HG03354 (cell line): Measurements from ENCODE around the gene HYKK.
A peak's percentile ranks its signal among the peaks of the same experiment; 100 is the strongest.
"Not testable (repeated sequence)": the region's sequence is repeated elsewhere in the genome, so short reads cannot be mapped to it uniquely, and the experiment has no call there.

Experiments used
- ATAC-seq: cut with Tn5 transposase; IDR thresholded peaks from one replicate; pipeline ENCODE4 v1.9.1; 2021; ENCODE audit warnings: mild to moderate bottlenecking; ENCODE audit not compliant: unreplicated experiment, poor library complexity, severe bottlenecking

Gene HYKK, protein sequence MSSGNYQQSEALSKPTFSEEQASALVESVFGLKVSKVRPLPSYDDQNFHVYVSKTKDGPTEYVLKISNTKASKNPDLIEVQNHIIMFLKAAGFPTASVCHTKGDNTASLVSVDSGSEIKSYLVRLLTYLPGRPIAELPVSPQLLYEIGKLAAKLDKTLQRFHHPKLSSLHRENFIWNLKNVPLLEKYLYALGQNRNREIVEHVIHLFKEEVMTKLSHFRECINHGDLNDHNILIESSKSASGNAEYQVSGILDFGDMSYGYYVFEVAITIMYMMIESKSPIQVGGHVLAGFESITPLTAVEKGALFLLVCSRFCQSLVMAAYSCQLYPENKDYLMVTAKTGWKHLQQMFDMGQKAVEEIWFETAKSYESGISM

DNA sequence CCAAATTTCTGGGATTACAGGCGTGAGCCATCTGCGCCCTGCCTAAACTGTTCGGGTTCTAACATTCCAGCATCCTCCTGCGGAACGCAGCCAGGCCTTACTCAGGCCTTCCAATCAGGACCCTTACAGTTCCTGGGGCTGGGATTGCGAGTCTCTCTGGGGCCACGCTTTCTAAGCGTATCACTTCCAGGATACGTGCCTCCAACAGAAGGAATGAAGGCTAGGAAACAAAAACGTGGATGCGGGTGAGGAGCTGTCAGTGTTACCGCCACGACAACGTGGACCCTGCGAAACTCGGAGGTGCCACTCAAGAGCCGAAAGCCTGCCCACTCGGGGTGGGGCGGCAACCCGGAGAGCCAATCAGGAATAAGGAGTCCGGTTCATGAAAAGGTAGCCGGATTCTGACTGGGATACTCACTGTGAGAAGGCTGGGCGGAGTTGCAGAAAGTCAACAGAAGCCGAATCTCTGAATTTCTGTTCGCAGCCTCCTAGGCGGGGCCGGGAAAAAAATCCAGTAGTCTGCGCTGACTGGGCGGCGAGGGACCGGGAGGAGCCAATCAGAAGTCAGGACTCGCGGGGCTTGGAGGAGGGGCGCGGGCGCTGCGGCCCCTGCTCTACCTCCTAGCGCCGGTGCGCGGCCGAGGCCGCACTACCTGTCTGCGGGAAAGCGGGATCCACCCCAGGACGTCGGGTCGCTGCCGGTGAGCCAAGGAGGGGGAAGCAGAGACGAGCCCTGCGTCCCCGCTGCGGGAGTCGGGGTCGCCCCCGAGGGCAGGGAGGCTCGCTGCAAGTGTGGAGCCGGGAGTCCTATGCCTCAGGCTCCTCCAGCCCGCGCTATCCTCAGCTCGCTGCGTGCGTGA lies at the start of gene HYKK:
HYKK (plus strand) TSS at position 607 of the 860 bp plus-strand sequence. CDS start 5,512 bp downstream, outside the sequence.
- peak; percentile 84 for ATAC-seq

DNA sequence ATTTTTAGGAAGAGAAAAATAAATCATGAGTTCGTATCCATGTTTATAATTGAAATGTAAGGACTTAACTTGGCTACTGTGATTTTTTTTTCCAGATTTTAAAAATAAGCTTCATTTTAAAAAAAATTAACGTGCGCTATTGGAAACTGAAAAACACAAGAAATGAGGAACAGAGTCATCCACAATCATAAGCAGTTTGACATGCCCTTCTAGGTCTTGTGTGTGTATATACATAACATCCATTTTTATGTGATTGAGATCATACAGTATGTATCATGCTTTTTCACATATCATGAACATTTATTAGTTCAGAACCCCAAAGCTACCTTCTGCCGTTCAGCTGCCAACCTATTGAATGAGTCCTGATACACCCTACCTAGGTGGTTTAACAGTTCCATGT lies 46.6 kb upstream of the HYKK start:
- ATAC-seq = no peak

DNA sequence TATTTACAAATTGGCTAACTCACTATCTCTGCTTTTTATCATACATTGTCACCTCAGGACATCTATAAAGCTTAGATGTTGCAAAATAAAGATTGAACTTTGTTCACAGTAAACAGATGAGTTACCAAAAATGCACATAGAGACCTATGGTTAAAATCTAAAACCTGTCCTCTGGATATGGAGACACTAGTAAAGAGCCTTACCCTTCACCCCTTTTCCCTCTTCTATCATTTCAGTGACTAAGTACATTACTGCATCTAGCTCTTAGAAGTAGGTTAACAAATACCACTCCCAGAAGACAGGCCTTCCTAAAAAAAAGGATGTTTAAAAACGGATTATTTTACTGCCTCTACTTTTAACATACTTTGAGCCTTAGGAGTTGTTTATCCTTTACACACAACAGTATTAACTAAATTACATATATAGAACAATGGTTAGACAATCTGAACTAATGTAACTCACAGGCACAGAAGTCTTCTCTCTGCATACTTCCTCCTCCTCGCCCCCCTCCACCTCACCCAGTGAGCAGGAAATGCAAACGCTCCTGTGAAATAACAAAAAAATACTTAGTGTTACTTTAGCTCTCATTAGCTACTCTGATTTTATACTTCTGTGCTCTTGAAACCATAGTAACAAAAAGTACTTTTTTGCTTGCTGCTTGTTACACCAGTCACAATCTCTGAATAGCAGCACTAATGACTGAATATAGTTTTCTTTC lies 46.0 kb upstream of the HYKK start:
- no peak for ATAC-seq

DNA sequence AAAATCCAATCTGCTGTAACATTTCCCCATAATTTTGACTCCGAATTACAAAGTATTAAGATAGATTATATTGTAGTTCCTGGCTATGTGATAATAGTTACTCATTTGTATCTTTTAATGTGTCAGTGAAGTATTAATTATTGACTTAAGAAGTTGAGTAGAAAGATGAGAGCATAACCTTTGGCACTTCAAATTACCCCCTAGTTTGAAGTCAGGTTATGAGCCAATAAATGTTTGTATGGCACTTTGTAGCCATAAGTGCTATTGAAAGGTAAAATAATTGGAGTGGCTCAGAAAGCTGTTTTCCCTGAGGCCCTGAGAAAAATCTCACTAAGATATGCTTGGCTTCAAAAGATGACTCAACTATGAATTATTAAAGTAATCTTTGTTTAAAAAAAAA lies 38.3 kb upstream of the HYKK start:
- no peak for ATAC-seq

DNA sequence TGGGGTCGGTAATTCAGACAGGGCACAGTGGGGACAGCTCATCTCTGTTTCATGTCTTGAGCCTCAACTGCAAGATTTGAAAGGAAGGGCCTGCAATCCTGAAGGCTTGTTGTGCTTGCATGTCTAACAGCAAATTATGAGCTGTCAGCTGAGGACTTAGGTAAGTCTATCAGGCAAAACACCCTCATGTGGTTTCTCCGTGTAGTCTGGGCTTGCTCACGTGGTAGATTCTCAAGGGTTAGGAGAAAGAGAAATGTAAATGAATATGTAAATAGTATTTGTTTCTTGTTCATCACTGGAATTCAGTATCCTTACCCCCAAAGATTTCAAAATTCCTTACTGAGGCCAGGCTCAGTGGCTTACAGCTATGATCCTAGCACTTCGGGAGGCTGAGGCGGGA lies 30.1 kb upstream of the HYKK start:
- no peak for ATAC-seq

DNA sequence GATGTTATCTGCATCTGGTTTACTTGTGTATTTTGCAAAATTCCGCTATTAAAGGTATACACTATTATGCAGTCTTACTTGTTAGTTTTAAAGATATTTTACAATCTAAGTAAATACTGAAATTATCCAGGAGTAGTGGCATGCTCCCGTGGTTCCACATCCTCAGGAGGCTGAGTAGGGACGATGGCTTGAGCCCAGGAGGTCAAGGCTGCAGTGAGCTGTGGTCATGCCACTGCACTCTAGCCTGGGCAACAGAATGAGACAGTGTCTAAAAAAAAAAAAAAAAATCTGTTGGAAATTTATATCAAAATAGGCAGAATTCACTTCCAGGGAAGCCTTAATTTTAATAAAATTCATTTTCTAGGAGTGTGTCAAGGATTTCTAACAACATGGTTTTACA lies 27.7 kb upstream of the HYKK start:
- no peak for ATAC-seq

DNA sequence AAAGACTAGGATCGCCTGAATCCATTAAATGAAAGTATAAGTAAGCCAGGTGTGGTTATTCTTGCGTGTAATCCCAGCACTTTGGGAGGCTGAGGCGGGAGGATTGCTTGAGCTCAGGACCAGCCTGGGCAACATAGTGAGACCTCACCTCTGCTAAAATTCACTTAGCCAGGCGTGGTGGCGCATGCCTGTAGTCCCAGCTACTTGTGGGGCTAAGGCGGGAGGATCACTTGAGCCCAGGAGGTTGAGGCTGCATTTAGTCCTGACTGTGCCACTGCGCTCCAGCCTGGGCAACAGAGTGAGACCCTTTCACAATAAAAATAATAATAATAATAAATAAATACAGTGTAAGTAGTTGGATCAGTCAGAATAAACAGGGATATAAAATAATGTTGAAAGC lies 25.5 kb upstream of the HYKK start:
- no peak for ATAC-seq

DNA sequence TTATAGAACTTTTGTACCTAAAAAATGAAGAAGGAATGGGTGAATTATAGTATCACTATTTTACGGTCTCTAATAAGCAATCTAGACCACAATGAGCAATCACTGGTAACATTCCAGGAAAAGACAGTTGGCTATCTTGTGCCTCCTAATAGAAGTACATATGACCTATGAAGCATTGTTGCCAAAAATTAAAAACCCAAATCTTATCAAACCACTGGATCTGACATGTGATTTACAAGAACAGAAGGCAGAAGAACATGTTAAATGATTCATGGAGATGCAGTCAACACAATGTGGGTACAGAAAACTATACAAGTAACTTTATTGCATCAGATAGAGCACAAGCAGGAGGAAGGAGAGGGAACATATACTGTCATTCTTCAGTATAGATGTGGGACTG lies 14.5 kb upstream of the HYKK start:
- no peak for ATAC-seq

DNA sequence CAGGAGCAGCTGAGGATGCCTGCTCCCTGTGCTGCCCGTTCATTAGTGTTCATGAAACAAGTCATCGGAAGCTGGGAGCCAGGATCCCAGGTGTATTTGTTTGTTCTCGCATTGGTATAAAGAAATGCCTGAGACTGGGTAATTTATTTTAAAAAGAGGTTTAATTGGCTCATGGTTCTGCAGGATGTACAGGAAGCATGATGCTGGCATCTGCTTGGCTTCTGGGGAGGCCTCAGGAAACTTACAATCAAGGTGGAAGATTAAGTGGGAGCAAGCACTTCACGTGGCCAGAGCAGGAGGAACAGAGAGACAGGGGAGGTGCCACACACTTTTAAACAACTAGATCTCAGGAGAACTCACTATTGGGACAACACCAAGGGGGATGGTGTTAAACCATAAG lies 5.5 kb upstream of the HYKK start:
- no peak for ATAC-seq

DNA sequence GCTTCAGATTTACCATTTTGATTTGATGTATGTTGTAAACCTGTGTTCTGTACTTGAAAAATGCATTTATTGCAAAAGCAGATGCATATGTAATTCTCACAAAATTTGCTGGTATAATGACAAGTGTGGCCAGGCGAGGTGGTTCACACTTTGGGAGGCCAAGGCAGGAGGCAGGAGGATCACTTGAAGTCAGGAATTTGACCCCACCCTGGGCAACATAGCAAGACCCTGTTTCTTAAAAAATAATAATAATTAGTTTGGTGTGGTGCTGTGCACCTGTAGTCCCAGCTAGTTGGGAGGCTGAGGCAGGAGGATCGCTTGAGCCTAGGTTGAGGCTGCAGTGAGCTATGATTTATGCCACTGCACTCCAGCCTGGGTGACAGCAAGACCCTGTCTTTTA lies 4.7 kb upstream of the HYKK start:
- ATAC-seq = no peak

DNA sequence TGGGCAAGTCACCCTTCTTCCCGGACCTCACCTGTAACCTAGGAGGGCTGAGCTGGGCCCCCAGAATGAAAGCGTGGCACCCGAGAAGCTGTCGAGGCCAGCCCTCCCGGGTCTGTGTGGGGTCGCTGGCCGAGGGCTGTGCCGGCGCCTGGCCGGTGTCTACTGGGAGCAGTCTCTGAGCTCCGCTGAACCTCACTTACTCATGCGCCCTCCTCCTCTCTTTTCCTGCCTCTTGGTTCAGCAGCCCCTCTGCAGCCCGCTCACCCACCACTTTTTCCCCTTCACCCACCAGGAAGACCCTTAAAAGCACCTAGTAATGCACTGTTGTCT lies 419 bp downstream of the HYKK start:
- ATAC-seq = peak; percentile 31

DNA sequence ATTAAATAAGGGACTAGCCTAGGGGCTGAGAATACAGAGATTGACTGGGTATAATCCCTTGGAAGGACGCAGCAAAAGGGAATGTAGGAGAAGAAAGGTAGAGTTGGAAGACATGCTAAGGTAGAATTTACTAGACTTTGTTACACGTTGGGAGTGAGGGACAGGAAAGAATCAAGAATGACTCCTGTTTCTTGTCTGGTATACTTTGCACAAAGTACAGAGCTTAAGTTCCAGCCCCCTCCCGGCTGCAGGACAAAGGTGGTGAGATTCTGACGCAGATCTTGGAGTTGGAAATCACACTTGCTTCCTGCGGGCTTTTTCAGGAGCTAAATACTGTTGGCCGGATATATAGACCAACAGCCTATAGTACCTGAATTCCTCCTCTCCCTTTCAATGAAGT lies 895 bp downstream of the HYKK start:
- no peak for ATAC-seq

DNA sequence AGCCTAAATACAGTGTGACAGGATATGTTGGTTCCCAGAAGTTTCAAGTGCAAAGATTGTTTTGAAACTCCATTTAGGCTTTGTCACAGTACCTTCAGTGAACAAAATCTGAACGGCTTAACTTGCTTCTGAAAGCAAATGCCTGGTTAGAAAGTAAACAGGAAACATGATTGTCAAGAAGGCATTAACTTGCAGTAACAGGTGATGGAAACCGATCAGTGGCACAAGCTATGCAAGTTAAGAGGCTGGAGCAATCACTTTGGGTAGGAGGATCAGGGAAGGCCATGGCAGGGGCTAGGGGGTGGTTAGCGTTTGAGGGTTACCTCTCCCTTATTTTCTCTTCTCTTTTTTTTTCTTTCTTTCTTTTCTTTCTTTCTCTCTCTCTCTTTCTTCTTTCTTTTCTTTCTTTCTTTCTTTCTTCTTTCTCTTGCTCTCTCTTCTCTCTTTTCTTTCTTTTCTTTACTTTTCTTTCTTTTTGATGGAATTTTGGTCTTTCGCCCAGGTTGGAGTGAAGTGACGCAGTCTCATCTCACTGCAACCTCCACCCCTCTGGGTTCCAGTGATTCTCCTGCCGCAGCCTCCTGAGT lies 2.4 kb downstream of the HYKK start:
- ATAC-seq = no peak

DNA sequence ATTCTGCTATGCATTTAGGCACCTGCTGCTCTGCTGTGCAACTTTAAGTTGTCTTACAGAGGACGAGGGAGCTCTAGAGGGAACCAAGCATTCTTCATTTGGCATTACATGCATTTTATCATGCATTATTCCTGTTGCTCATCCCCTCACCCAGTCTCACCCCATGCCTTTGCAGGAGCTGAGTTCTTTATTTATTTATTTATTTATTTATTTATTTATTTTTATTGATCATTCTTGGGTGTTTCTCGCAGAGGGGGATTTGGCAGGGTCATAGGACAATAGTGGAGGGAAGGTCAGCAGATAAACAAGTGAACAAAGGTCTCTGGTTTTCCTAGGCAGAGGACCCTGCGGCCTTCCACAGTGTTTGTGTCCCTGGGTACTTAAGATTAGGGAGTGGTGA lies 12.7 kb downstream of the HYKK start:
- ATAC-seq = not testable (repeated sequence)

DNA sequence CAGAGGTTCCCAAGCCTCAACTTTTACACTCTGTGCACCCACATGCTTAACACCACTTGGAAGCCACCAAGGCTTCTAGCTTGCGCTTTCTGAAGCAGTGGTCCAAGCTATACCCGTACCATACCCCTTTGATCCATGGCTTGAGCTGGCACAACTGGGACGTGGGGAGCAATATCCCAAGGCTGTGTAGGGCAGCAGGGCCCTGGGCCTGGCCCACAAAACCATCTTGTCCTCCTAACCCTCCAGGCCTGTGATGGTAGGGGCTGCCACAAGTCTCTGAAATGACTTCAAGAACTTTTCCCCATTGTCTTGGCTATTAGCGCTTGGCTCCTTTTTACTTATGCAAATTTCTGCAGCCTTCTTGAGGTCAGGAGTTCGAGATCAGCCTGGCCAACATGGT lies 16.9 kb downstream of the HYKK start:
- ATAC-seq = no peak

DNA sequence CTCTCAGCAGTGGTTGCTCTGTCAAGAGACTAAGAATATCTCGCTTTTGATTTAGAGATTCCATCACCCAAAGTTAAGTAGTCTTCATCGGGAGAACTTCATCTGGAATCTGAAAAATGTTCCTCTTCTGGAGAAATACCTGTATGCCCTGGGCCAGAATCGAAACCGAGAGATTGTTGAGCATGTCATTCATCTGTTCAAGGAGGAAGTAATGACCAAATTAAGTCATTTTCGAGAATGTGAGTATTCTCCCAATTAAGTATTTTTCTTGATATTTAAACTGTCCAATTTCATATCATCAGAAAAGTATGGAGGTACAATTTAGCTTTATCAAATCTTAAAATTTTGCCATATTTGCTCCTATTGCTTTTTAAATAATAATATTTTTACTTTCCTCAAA lies 19.9 kb downstream of the HYKK start:
- ATAC-seq = no peak

DNA sequence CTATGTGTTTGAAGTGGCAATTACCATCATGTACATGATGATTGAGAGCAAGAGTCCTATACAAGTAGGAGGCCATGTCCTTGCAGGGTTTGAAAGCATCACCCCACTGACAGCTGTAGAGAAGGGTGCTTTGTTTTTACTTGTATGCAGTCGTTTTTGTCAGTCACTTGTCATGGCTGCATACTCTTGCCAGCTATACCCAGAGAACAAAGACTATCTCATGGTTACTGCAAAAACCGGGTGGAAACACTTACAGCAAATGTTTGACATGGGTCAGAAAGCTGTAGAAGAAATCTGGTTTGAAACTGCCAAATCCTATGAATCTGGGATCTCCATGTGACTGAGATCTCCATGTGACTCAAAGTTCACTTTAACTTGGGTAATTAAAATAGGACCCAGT lies 26.0 kb downstream of the HYKK start:
- ATAC-seq = no peak

DNA sequence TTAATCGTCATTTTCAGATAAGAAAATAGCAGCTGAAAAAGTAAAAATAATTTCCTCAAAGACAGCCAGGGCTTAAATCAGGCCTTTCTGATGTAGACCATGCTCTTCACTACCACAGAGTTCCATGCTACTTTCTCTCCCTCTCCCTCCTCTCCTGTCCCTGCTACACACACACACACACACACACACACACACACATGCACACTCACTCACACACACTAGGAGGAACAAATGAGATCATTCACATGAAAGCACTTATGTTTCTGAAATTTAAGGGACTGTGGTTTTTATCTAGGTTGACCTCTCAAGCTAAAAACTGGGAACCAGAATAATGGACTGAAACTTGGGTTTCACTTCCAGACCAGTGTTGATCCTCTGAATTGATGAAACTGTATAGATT lies 28.8 kb downstream of the HYKK start:
- no peak for ATAC-seq

DNA sequence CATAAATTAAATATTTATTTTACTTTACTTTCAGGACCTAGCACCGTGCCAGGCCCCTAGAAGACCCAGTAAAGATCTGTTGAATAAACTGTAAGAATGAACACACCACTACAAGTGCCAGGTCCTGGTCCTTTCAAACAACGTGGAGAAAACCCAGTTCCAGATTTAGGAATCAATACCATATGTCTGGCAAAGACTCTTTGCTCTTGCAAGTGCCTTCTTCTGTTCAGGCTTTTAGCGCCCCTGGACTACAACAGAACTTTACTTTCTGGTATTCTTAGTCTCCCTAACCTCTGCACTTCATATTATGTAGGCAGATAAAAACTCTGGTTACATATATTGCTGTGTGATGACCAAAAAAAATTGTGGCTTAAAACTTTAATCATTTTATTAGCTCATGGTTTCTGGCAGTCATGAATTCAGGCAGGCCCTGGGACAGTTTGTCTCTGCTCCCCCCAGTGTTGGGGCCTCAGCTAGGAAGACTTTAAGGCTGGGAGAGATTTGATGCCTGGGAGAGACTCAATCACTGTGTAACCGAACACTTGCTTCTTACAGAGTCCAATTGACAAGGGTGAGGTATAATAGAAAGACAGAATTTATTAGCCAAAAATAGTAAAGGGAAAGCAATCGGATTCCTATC lies 30.0 kb downstream of the HYKK start:
- no peak for ATAC-seq

DNA sequence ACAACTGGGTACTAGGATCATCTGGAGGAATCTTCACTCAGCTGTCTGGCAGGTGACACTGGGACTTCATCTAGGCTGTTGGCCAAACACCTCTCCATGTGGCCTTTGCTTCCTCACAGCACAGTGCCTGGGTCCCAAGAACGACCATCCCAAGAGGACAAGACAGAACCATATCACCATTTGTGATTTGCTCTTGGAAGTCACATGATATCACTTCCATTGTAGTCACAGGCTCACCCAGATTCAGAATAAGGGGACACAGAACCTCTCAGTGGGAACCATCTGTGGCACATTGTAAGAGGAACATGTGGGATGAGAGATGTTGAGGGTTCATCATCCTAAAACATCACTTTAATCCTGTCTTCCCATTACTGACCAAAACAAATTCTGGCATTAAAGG lies 31.0 kb downstream of the HYKK start:
- ATAC-seq = no peak
